ENCODE data around the gene FOXE1. TPM values are rescaled to one million over a fixed set of nuclear protein-coding genes. Genes with fewer than 3 reads are reported as not detected.
A peak's percentile ranks its signal among the peaks of the same experiment; 100 is the strongest.

Gene FOXE1
- not detected for total RNA-seq

DNA sequence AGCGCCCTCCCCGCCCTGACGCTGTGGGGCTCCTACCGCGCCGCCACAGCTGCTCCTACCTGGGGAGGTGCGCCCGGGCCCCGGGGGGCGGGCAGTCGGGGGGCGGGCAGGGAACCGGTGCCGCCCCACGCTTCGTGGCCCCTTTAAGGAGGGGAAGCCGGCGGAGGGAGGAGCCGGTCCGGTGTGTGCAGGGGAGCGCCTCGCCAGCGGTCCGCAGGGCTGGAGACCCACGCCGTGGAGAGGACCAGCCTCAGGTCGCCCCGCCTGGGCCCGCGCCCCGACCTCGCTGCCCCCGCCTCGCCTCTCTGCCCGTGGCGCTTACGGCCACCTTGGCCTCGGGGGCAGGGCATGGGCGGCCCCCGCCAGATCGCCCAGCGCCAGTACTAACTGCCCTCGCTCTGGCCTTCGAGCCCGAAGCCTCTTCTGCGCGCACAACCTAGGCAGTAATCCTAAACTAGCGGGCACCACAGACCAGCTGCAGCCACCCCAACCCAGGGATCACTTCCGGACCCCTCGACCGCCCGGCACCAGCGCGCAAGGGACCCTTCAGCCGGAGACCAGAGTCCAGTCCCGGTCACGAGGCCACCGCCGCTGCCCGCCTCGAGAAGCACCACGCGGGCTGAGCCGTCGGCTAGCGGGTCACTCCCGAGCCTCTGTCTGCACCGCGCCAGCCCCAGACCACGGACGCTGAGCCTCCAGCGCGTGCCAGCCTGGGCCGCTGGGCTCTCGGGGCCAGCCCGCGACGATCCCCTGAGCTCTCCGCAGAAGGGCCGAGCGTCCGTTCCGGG lies at the start of gene FOXE1:
Gene FOXE1, plus strand, starts transcription at position 171 of the 788 bp plus-strand sequence. CDS start 689 bp downstream, outside the sequence.
- Mint-ChIP-seq H3K4me1 (ENCODE audit: low read depth in 2 of 2) (peaks cover 7 to 10% of the 10 kb centered on the region in 2 donors), H3K27me3 (peaks cover 51 to 54% of the 10 kb centered on the region in 2 donors), H3K36me3 (no peaks in the 10 kb centered on the region), H3K9me3 (no peaks in the 10 kb centered on the region), H3K4me3 (peak within 1 kb of the TSS; percentile 85), H3K27ac (no peak within 1 kb of the TSS)
- DNase-seq (ENCODE audit: low spot score), result no peak
- ATAC-seq, result peak; percentile 3 to 10

DNA sequence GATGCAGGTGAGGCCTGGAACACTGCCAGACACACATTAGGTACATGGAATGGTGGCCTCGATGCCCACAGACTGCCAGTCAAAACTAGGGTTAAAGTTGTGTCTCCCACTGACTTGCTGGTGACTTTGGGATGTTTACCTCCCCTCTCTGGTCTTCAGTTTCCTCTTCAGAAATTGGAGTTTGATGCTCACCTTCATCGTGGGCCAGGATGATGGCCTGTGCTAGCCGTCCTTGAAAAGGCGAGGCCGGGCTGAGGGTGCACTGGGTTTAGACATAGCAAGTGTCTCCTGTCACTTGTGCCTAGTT lies 49.0 kb upstream of the FOXE1 start:
- H3K36me3 Mint-ChIP-seq, result no peaks in the 10 kb centered on the region
- no peak overlapping the region for H3K27ac Mint-ChIP-seq
- DNase-seq (ENCODE audit: low spot score) (no peak), ATAC-seq (no peak)
- peak overlapping the region; percentile 50 for H3K4me3 Mint-ChIP-seq
- peaks cover 29 to 32% of the 10 kb centered on the region in 2 donors for H3K27me3 Mint-ChIP-seq
- H3K4me1 Mint-ChIP-seq (ENCODE audit: low read depth in 2 of 2), result peaks cover 5 to 11% of the 10 kb centered on the region in 2 donors
- no peaks in the 10 kb centered on the region for H3K9me3 Mint-ChIP-seq

DNA sequence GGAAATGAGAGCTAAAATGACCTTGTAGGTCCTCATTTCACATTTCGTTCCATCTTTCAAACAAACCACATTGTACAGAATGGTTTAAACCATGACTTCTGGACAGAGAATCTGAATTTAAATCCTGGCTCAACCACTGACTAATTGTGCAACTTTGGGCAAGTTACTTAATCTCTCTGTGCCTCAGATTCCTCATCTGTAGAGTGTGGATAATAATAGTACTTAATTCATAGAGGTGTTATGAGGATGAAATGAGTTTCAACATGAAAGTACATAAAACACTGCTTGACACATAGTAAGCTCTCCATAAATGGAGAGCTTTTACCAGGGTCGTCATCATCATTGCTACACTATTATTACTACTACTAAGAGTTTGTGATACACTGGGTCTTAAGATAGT lies 46.3 kb upstream of the FOXE1 start:
- H3K9me3 Mint-ChIP-seq, result no peaks in the 10 kb centered on the region
- H3K4me3 Mint-ChIP-seq, result no peak overlapping the region
- ATAC-seq (no peak), DNase-seq (ENCODE audit: low spot score) (no peak)
- H3K4me1 Mint-ChIP-seq (ENCODE audit: low read depth in 2 of 2), result peaks cover 5 to 11% of the 10 kb centered on the region in 2 donors
- peaks cover 26 to 27% of the 10 kb centered on the region in 2 donors for H3K27me3 Mint-ChIP-seq
- H3K27ac Mint-ChIP-seq, result no peak overlapping the region
- no peaks in the 10 kb centered on the region for H3K36me3 Mint-ChIP-seq

DNA sequence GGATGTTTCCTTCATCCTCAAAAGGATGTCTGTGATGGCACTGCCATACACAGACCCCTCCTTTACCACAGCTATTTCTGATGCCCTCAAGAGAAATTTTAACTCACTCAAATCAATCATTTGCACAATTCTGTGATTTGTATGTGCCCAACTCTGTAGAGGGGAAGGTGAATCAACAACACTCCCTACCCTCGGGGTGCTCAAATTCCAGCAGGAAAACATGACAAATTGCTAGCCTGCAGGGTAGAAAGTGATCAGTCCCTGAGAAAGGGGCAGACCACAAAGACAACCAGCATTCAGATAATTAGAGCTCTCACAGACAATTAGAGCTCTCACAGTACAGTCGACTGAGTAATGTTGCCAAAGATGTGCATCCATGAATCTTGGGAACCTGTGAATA lies 45.3 kb upstream of the FOXE1 start:
- ATAC-seq, result no peak
- H3K9me3 Mint-ChIP-seq, result no peaks in the 10 kb centered on the region
- H3K4me3 Mint-ChIP-seq, result no peak overlapping the region
- peaks cover 5 to 7% of the 10 kb centered on the region in 2 donors for H3K4me1 Mint-ChIP-seq (ENCODE audit: low read depth in 2 of 2)
- no peaks in the 10 kb centered on the region for H3K36me3 Mint-ChIP-seq
- no peak for DNase-seq (ENCODE audit: low spot score)
- peaks cover 24 to 34% of the 10 kb centered on the region in 2 donors for H3K27me3 Mint-ChIP-seq
- no peak overlapping the region for H3K27ac Mint-ChIP-seq

DNA sequence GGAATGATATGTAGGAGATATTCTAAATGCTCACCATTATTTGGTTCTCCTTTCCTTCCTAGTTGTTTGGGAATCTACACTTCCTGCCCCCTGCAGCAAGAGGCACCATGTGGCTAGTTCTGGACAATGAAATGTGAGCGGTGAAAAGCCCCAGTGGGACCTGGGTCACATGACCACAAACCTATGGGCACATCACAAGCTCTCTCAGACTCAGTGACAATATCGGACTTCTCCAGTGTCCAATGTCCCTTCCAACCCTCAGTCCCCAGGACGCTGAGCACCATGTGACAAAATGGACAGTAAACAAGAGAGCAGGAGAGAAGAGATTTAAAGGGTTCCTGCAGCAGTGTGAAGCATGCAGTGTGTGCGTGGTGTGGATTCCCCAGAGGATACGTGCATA lies 44.6 kb upstream of the FOXE1 start:
- no peak for DNase-seq (ENCODE audit: low spot score)
- H3K36me3 Mint-ChIP-seq, result no peaks in the 10 kb centered on the region
- no peak for ATAC-seq
- H3K4me1 Mint-ChIP-seq (ENCODE audit: low read depth in 2 of 2), result peaks cover 3 to 5% of the 10 kb centered on the region in 2 donors
- no peaks in the 10 kb centered on the region for H3K9me3 Mint-ChIP-seq
- H3K27me3 Mint-ChIP-seq, result peaks cover 22 to 34% of the 10 kb centered on the region in 2 donors
- no peak overlapping the region for H3K27ac Mint-ChIP-seq
- H3K4me3 Mint-ChIP-seq, result no peak overlapping the region

DNA sequence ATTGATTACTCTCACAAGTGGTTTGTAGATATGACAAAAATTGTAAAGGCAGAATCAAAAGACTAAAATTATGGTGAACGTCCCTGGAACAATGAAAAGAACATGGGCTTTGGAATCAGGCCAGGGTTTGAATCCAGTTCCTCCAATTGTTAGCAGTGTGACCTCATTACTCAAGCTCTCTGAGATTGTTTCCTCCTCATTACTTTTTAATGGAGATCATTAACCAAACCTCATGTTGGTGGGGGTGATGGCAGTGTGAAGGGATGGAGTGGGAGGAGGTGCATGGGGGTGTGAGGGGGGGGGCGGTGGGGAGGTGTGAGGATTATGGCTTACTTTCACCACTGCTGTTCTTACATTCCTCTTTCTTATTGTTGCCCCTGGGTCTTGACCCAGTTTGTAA lies 44.1 kb upstream of the FOXE1 start:
- H3K4me3 Mint-ChIP-seq, result no peak overlapping the region
- no peaks in the 10 kb centered on the region for H3K36me3 Mint-ChIP-seq
- H3K4me1 Mint-ChIP-seq (ENCODE audit: low read depth in 2 of 2), result peaks cover 2 to 5% of the 10 kb centered on the region in 2 donors
- peaks cover 22 to 34% of the 10 kb centered on the region in 2 donors for H3K27me3 Mint-ChIP-seq
- no peak for ATAC-seq
- H3K27ac Mint-ChIP-seq, result no peak overlapping the region
- no peaks in the 10 kb centered on the region for H3K9me3 Mint-ChIP-seq
- no peak for DNase-seq (ENCODE audit: low spot score)

DNA sequence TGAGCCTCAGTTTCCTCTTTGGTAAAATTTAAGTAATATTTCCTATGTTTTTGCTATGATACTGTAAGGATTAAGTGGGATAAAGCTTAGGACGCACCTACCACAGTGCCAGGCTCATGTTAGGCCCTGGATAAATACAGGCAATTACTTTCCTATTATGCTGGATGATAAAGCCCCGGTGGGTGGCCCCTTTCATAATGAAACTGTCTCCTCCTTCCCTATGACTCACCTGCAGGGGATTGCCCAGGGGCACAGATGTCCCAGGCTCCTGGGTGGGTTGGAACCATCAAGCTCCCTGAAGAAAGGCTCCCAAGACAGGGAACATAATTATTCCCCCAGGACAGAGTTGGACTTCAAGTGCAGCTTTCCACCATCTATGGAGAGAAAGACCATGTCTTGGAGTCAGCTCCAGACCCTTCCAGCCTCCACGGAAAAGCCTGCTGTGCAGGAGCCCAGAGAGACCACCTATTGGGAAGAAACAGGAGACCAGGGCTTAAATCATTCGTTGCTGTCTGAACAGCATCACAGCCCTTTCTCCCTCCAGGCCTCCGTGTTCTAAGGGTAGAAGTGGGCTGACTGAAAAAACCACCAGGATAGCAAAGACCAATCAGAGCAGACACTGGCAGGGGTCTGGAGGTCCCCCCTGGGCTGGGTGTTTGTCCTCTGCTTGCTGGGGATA lies 43.2 kb upstream of the FOXE1 start:
- DNase-seq (ENCODE audit: low spot score) (no peak), ATAC-seq (peak in 1 of 2 donors; percentile 33)
- H3K4me3 Mint-ChIP-seq, result no peak overlapping the region
- H3K4me1 Mint-ChIP-seq (ENCODE audit: low read depth in 2 of 2), result no peaks in the 10 kb centered on the region
- H3K36me3 Mint-ChIP-seq, result no peaks in the 10 kb centered on the region
- no peak overlapping the region for H3K27ac Mint-ChIP-seq
- H3K27me3 Mint-ChIP-seq, result peaks cover 17 to 27% of the 10 kb centered on the region in 2 donors
- H3K9me3 Mint-ChIP-seq, result no peaks in the 10 kb centered on the region

DNA sequence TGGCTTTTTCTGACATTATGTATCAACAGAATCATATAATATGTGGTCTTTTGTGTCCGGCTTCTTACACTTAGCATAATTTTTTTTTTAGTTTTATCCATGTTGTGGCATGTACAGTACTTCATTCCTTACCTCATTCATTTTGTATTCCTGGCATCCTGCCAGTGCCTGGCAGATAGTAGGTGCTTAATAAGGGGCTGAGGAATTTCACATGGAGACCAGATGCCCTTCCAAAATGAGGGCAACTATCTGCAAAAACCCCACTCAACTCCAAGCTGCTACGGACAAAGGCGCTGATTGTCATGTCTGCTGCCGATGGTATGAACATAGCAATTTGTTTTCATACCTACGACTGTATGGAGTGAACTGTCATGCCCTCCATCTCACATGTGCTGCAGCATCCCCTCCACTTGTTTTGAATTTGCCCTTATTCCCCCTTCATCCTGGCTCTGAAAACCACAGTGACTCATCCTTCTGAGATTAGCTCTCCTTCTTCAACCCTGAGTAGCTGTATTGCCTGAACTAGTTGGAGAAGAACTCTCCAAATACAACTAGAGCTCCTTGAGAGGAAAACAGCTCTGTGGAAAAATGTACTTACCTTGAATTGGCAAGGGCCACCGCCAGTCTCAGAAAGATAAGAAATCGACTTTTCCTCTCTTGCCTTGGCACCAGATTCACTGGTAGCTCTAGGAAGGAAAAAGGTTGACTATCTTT lies 41.3 kb upstream of the FOXE1 start:
- Mint-ChIP-seq H3K27me3 (peaks cover 16 to 25% of the 10 kb centered on the region in 2 donors), H3K27ac (no peak overlapping the region), H3K9me3 (no peaks in the 10 kb centered on the region), H3K4me3 (no peak overlapping the region), H3K4me1 (ENCODE audit: low read depth in 2 of 2) (no peaks in the 10 kb centered on the region), H3K36me3 (no peaks in the 10 kb centered on the region)
- DNase-seq (ENCODE audit: low spot score), result no peak
- no peak for ATAC-seq

DNA sequence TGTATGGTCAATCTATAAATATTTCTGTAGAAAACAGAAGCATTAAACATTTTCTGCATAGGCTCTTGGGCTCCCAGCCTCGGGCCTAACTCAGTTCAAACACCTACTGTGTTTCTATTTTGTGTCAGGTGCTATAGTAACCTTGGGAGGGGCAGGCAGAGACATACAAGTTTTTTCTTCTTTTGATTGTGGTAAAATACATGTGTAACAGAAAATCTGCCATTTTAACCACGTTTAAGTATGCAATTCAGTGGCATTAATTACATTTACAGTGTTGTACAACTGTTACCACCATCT lies 40.8 kb upstream of the FOXE1 start:
- ATAC-seq, result no peak
- no peak for DNase-seq (ENCODE audit: low spot score)
- no peak overlapping the region for H3K4me3 Mint-ChIP-seq
- H3K36me3 Mint-ChIP-seq, result no peaks in the 10 kb centered on the region
- peaks cover 16 to 23% of the 10 kb centered on the region in 2 donors for H3K27me3 Mint-ChIP-seq
- no peak overlapping the region for H3K27ac Mint-ChIP-seq
- no peaks in the 10 kb centered on the region for H3K9me3 Mint-ChIP-seq
- H3K4me1 Mint-ChIP-seq (ENCODE audit: low read depth in 2 of 2), result no peaks in the 10 kb centered on the region

DNA sequence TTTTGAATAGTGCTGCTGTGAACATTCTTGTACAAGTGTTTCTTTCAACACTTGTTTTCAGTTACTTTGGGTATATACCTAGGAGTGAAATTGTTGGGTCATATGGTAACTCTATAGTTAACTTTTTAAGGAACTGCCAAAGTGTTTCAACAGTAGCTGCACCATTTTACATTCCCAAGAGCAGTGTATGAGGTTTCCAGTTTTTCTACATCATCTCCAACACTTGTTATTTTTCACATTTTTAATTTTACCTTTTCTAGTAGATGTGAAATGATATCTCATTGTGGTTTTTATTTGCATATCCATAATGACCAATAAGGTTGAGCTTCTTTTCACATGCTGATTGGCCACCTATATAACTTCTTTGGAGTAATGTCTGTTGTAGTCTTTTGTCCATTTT lies 40.0 kb upstream of the FOXE1 start:
- no peaks in the 10 kb centered on the region for H3K4me1 Mint-ChIP-seq (ENCODE audit: low read depth in 2 of 2)
- DNase-seq (ENCODE audit: low spot score) (no peak), ATAC-seq (no peak)
- H3K27ac Mint-ChIP-seq, result no peak overlapping the region
- no peaks in the 10 kb centered on the region for H3K36me3 Mint-ChIP-seq
- H3K27me3 Mint-ChIP-seq, result peaks cover 23 to 32% of the 10 kb centered on the region in 2 donors
- no peaks in the 10 kb centered on the region for H3K9me3 Mint-ChIP-seq
- no peak overlapping the region for H3K4me3 Mint-ChIP-seq

DNA sequence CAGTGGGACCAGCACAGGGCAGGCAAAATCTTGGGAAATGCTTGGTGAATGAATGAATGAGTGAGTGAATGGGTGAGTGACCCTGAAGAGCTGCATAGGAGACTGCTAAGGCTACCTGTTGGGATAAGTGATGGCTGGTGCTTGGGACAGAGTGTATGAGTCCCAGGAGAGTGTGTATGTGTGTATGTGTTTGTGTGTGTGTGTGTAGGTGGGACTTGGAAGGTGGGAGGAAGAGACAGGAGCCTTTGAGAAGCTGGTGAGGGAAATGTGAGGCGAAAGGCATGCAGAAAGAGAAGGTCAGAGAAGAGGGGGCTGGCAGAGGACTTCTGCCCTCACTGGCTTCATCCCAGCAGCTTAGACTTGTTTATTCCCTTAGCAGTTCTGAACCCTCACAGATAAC lies 33.3 kb upstream of the FOXE1 start:
- Mint-ChIP-seq H3K4me1 (ENCODE audit: low read depth in 2 of 2) (no peaks in the 10 kb centered on the region), H3K27ac (no peak overlapping the region), H3K9me3 (no peaks in the 10 kb centered on the region), H3K36me3 (peaks cover 4% of the 10 kb centered on the region), H3K4me3 (no peak overlapping the region), H3K27me3 (peaks cover 36 to 61% of the 10 kb centered on the region in 2 donors)
- DNase-seq (ENCODE audit: low spot score) (no peak), ATAC-seq (no peak)

DNA sequence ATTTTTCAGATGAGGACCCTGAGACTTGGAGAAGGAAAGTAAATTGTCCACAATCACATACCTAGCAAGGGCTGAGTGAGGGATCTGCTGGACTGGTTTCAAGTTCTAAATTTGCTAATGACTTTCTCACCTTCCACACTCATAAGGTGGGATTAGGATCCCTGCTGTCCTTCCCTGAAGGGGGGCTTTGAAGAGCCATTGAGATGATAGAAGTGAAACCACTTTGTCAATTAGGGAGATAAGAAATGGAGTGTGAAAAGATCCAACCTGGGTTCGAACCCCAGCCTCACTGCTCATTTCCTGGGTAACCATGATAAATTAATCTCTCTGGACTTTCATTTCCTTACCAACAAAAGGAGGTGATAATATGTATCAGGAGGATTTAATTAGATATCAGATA lies 32.7 kb upstream of the FOXE1 start:
- DNase-seq (ENCODE audit: low spot score) (no peak), ATAC-seq (no peak)
- no peak overlapping the region for H3K27ac Mint-ChIP-seq
- no peak overlapping the region for H3K4me3 Mint-ChIP-seq
- H3K4me1 Mint-ChIP-seq (ENCODE audit: low read depth in 2 of 2), result no peaks in the 10 kb centered on the region
- H3K27me3 Mint-ChIP-seq, result peaks cover 41 to 66% of the 10 kb centered on the region in 2 donors
- no peaks in the 10 kb centered on the region for H3K9me3 Mint-ChIP-seq
- H3K36me3 Mint-ChIP-seq, result peaks cover 4% of the 10 kb centered on the region

DNA sequence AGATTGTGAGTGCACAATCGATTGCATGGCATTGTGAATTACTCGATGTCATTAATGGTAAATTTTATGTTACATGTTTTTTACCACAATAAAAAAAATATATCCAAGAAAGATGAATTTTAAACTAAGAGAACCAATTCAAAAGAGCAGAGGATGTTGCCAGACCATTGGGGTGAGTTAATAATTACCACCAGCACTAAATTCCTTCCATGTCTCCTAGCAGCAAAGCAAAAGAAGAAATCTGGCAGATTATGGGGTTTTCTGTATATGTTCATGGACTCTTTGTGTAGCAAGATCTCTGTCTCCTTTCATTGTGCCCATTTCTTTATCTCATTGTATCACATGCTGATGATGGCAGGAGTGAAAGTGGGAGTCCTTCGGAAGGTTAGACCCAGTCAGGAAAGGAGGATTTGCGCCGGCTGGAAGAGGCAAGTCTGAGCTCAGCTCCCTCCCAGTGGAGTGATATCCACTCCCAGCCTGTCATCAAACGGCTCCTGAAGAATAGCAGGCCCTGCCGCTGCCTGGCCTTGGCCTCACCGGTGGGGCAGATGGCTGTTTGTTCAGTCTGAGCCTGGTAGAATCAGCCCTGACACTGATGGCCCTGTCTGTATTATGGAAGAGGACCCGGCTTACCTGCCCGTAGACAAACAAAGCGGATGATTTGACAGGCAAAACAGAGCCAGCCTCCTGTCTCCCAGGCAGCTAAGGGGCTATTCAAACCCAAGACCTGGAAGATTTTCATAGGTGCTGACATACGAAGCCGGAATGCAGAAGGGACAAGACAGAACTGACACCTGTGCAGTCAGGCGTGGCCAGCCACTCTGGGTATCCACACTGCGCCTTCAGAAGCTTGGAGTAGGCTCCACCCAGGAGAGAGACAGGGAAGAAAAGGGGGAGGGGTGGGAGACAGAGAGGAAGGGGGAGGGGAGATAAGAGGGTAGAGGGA lies 21.9 kb upstream of the FOXE1 start:
- Mint-ChIP-seq H3K4me1 (ENCODE audit: low read depth in 2 of 2) (no peaks in the 10 kb centered on the region), H3K27ac (no peak overlapping the region), H3K36me3 (no peaks in the 10 kb centered on the region), H3K9me3 (no peaks in the 10 kb centered on the region), H3K27me3 (peaks cover 18 to 24% of the 10 kb centered on the region in 2 donors), H3K4me3 (no peak overlapping the region)
- ATAC-seq, result no peak
- no peak for DNase-seq (ENCODE audit: low spot score)

All from natural killer cell treated with Interleukin-12 subunit alpha and Interleukin-12 subunit beta and Interleukin-15 and Interleukin-18, amount 100 ng/mL, for 72 hours (primary cell).